Esophagus muscularis mucosa (tissue), 4 donors: Measurements from ENCODE around the gene LATS1. TPM values are rescaled to one million over a fixed set of nuclear protein-coding genes. Genes with fewer than 3 reads are reported as not detected.

ENCODE experiments used
- DNase-seq: peaks from one replicate; pipeline ENCODE4 v3.0.0-alpha.2; 2017; ENCODE audit errors: extremely low spot score
- H3K27ac ChIP-seq, 4 donors: fragments of 200-600 bp; sonication (generic); replicated peaks in 1 of 4; 1 replicate in 3 of 4; 2 replicates in 1 of 4; pipeline ENCODE4 v1.5.1; 2016 to 2019; ENCODE audit warnings: mild to moderate bottlenecking in 1 of 4
- H3K27me3 ChIP-seq, 4 donors: fragments of 200-600 bp; sonication (generic); one replicate each; pipeline versions ENCODE4 v1.5.1 to v1.6.0; 2016 to 2019
- H3K36me3 ChIP-seq, 4 donors: fragments of 200-600 bp; sonication (generic); one replicate each; pipeline ENCODE4 v1.5.1; 2016 to 2019
- H3K4me1 ChIP-seq, 4 donors: fragments of 200-600 bp; sonication (generic); one replicate each; pipeline ENCODE4 v1.5.1; 2016 to 2019
- H3K4me3 ChIP-seq, 4 donors: fragments of 200-600 bp; sonication (generic); 1 replicate in 2 of 4; 2 replicates in 2 of 4; pipeline ENCODE4 v1.5.1; 2016 to 2019; ENCODE audit warnings: mild to moderate bottlenecking in 4 of 4, moderate library complexity in 1 of 4
- H3K9me3 ChIP-seq, 4 donors: fragments of 200-600 bp; sonication (generic); 1 replicate in 3 of 4; 2 replicates in 1 of 4; pipeline ENCODE4 v1.5.1; 2016 to 2019
- CTCF ChIP-seq, 3 experiments: fragments of 200-600 bp in 2 of 3; fragments of 450-650 bp in 1 of 3; sonication (generic) in 2 of 3; IDR thresholded peaks; one replicate each; pipeline ENCODE4 v1.5.1; 2017 to 2019; ENCODE audit warnings: antibody characterized with exemption in 3 of 3, mild to moderate bottlenecking in 2 of 3, moderate library complexity in 1 of 3
- EP300 ChIP-seq: sonication (generic); formaldehyde crosslinking; IDR thresholded peaks from one replicate; pipeline ENCODE4 v1.6.1; 2017; ENCODE audit warnings: antibody characterized with exemption
- POLR2A ChIP-seq: fragments of 450-650 bp; IDR thresholded peaks from one replicate; pipeline ENCODE4 v1.6.1; 2017; ENCODE audit warnings: antibody characterized with exemption, moderate library complexity, mild to moderate bottlenecking, low read depth
- POLR2AphosphoS5 ChIP-seq, 2 donors: sonication (generic); formaldehyde crosslinking; IDR thresholded peaks; one replicate each; pipeline ENCODE4 v1.6.1; 2017; ENCODE audit warnings: antibody characterized with exemption in 2 of 2
- WGBS: methylation state at CpG from one replicate; pipeline ENCODE4 v1.1.5; 2018; 5-methylcytosine and 5-hydroxymethylcytosine counted together
- intact Hi-C: fragments of 100-400 bp; cut with DNase I; formaldehyde crosslinking; loops from one replicate; pipeline ENCODE4 v1.15.1; 2023
- small RNA-seq, 3 donors: library from RNA; depleted of rRNA; stranded (forward); fragments of <200 nt; gene quantifications; one replicate each; pipeline ENCODE3, GENCODE V24; 2016
- total RNA-seq, 4 donors: library from RNA; depleted of rRNA; stranded (reverse); fragments of >200 nt; gene quantifications; one replicate each; pipeline versions ENCODE4 v1.1.0 to v1.2.1, GENCODE V29; 2016

Gene LATS1
- total RNA-seq, 4 donors from 2014 or later, result 27.0 to 33.6 (median 30.1) TPM

DNA sequence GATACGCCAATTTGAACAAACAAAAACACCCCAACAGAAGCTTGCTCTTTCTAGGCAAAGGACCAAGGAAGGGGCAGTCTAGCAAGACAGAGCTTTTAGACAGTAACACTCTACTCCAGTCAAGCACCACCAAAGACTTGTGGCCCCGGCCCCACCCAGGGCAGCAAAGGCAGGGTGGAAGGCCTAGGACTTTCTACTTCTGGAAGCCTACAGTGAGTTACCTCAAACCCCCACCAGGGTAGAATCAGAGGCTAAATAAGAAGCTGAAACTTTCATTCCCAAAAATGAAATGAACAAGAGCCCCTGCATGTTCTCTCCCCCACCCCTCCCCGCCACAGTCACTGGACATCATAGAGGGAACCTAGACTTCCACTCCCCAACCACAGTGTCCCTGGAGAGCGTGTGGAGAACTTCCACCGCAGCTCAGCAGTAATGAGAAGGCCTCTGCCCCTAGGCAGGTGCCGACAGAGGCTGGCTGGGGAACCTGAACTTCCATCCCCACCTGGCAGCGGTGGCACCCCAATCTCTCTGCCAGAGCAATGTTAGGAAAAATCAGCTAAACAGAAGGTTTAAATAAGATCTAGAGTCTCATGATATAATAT, 109.4 kb downstream of the LATS1 start:
- H3K36me3 ChIP-seq, result peaks cover 0 to 21% (median under 1%) of the 10 kb centered on the region in 4 donors
- H3K27me3 ChIP-seq, result no peaks in the 10 kb centered on the region
- DNase-seq, result no peak
- no peaks in the 10 kb centered on the region for H3K4me1 ChIP-seq
- 96% methylated on average over 6 of the region's 7 CpGs for WGBS
- no peak overlapping the region for H3K4me3 ChIP-seq
- H3K27ac ChIP-seq, result no peak overlapping the region
- TF ChIP-seq CTCF (IDR thresholded peaks at IDR 0.05) (no peak), EP300 (no peak), POLR2AphosphoS5 (IDR thresholded peaks at IDR 0.05) (no peak), POLR2A (no peak)
- intact Hi-C loops, result no loop called here
- H3K9me3 ChIP-seq, result peaks cover 0 to 4% (median 0%) of the 10 kb centered on the region in 4 donors

Small RNA genes lying within 50 kb of the gene (small RNA-seq; reads per million reads assigned to genes)
- gene RF00019, result 0 reads per million in 3 donors

Other genes with a start within 250 kb of the LATS1 start
- gene ZC3H12D, start 233.1 kb downstream of the LATS1 start, total RNA-seq, result 1 to 10 TPM in 1 of 4 donors, under 1 TPM in 3; 0.63 to 5.8 (median 0.87) TPM
- gene PPIL4, start 172.1 kb downstream of the LATS1 start, total RNA-seq, result 10 to 100 TPM; 22.1 to 30.2 (median 26.1) TPM
- 10 to 100 TPM; 53.7 to 71.8 (median 57.0) TPM for gene GINM1, start 151.7 kb downstream of the LATS1 start, total RNA-seq
- 10 to 100 TPM; 15.8 to 24.5 (median 20.2) TPM for gene KATNA1, start 69.4 kb downstream of the LATS1 start, total RNA-seq
- gene NUP43, start 28.4 kb upstream of the LATS1 start, total RNA-seq, result 10 to 100 TPM in 3 of 4 donors, 1 to 10 TPM in 1; 9.2 to 15.4 (median 11.5) TPM
- gene PCMT1, start 31.6 kb upstream of the LATS1 start, total RNA-seq, result 100 to 1,000 TPM in 3 of 4 donors, 10 to 100 TPM in 1; 93.9 to 111 (median 107) TPM
- 10 to 100 TPM; 15.0 to 29.1 (median 24.0) TPM for gene LRP11, start 146.3 kb upstream of the LATS1 start, total RNA-seq
- under 1 TPM in 1 of 4 donors, not detected in 3; 0.29 TPM for gene RAET1E, start 180.0 kb upstream of the LATS1 start, total RNA-seq
- gene RAET1G, start 205.0 kb upstream of the LATS1 start, total RNA-seq, result under 1 TPM in 2 of 4 donors, not detected in 2; 0.29 to 0.32 TPM
- gene ULBP2, start 223.9 kb upstream of the LATS1 start, total RNA-seq, result under 1 TPM in 1 of 4 donors, not detected in 3; 0.39 TPM
- under 1 TPM in 1 of 4 donors, not detected in 3; 0.17 TPM for gene ULBP1, start 245.8 kb upstream of the LATS1 start, total RNA-seq